CD4-positive, alpha-beta T cell treated with Interleukin-1 beta for 1 hour (primary cell): Measurements from ENCODE around the gene ARHGAP32.
A peak's percentile ranks its signal among the peaks of the same experiment; 100 is the strongest.
"Not testable (repeated sequence)": the region's sequence is repeated elsewhere in the genome, so short reads cannot be mapped to it uniquely, and the experiment has no call there.

Source experiments
- DNase-seq, 2 donors: peaks; one replicate each; pipeline ENCODE4 v3.0.0-alpha.2; 2020 to 2022

ARHGAP32 gene

DNA sequence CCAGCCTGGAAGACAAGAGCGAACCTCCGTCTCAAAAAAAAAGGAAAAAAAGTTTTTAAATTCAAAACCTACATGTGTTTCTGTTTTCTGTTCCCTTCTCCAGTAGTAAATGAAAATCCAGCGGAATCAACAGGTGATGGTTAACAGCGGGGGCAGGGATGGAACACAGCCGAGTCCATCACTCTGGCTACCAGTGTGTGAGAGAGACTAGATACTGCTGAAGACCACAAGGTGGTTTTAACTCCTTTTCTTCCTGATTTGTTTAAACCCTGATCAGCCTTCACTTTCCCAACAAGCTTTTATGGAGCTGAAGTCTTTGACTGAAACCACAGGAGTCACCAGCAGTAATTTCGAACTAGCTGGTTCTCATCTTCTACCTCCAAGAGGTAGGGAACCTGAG is 3.6 kb upstream of the ARHGAP32 start:
- DNase-seq = no peak

DNA sequence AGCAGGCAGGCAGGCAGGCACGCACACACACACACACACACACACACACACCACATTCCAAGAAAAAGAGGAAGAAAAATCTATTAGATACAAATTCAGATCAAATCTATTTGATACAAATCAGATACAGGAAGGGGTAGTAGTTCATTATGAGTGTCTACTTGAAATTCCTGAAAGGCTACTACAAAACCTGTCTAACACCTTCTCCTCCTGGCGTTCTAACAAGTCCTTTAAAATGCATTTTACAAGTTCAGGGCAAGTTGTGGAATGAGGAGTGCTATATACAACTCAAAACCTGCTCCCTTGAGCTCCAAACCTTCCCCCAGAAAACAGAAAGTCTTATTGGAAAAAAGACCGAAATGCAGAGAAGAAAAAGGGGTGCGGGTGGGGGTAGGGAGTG is 476 bp downstream of the ARHGAP32 start:
- DNase-seq = no peak

DNA sequence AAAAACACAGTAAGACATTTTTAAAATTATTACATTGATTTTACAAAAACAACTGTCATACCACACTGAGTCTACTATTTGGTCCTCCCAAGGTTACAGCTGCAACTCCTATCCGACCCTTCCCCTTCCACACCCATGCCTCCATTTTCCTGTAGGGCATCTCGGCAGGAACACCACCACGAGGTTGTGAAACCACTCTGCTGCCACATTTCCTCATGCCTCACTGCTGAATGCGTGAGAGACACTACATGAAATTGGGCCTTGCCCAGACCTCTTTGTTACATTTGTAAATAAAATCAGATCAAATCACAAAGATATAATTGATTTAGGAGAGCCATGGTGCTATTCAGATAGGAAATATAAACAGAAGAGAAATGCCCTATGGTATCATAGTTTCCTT is 2.0 kb downstream of the ARHGAP32 start:
- DNase-seq = no peak

- DNase-seq = no peak
Observed at GRCh38 chr11:129189646-129190045, 2.5 kb downstream of the ARHGAP32 start.

DNA sequence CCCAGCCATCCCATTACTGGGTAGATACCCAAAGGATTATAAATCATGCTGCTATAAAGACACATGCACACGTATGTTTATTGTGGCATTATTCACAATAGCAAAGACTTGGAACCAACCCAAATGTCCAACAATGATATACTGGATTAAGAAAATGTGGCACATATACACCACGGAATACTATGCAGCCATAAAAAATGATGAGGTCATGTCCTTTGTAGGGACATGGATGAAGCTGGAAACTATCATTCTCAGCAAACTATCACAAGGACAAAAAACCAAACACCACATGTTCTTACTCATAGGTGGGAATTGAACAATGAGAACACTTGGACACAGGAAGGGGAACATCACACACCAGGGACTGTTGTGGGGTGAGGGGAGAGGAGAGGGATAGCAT is 7.0 kb downstream of the ARHGAP32 start:
- not testable (repeated sequence) for DNase-seq

DNA sequence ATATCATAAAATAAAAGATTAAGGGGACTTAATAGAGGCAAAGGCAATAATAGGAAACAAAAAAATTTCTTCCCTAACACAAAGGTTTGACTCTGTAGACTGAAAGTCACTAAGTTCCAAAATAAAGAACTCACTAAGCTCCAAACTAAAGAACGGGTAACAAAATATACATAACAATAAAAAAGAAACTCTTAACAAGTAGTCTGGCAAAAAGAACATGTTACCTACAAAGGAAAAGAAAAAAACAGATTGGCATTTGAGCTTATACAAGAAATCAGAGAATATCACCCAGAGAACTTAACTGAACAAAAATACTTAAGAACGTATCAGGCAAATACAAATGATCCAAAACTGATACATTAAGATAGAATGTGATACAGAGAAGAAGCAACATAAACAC is 7.5 kb downstream of the ARHGAP32 start:
- no peak for DNase-seq

DNA sequence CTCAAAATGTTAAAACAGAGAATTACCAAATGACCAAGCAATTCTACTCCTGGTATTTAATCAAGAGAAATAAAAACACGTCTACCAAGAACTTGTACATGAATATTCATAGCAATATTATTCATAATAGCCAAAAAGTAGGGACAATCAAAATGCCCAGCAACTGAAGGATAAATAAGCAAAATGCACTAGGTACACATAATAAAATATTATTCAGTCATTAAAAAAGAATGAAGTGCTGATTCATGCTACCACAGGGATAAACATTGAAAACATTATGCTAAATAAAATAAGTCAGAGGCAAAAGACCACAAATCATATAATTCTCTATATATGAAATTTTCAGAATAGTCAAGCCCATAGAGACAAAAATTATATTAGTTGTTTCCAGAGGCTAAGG is 24.8 kb downstream of the ARHGAP32 start:
- DNase-seq = no peak

- DNase-seq = no peak
Observed at GRCh38 chr11:129163714-129164164, 28.4 kb downstream of the ARHGAP32 start.

DNA sequence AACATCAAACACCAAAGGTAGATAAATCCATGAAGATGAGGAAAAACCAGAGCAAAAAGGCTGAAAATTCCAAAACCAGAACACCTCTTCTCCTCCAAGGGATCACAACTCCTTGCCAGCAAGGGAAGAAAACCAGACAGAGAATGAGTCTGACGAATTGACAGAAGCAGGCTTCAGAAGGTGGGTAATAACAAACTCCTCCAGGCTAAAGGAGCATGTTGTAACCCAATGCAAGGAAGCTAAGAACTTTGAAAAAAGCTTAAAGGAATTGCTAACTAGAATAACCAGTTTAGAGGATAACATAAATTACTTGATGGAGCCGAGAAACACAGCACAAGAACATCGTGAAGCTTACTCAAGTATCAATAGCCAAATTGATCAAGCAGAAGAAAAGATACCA is 35.0 kb downstream of the ARHGAP32 start:
- DNase-seq = not testable (repeated sequence)

GRCh38 chr11:129155745-129156144 is 36.4 kb downstream of the ARHGAP32 start:
- no peak for DNase-seq

DNA sequence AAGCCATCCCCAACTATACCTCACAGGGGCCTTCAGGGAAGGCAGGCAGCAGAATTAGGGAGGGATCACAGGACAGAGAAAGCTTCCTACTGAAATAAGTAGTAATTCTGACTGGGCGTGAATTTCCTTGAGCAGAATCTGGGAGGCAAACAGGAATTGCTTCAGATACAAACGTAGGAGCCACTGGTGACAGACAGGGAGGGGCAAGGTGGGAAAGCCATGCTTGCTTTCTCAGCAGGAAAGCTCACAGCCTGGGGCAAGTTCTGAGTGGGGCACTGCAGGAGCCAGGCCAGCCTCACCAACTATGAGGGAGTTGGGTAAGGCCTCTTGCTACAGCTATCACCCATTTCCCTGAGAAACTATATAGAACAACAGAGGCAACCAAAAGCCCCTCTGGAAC is 43.6 kb downstream of the ARHGAP32 start:
- DNase-seq = no peak

DNA sequence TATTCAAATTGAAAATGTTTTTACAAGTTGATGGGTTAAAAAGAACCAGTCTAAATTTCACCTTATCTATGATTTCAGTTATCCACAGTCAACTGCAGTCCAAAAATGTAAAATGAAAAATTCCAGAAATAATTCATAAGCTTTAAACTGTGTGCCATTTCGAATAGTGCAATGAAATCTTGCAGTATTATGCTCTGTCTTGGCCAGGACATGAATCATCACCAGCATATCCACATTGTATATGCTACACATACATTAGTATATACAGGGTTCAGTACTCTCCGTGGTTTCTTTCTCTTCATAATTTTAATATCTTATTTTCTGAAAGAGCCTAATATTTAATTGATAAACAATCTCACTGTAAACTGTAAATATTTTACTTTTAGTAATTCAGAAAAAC is 45.9 kb downstream of the ARHGAP32 start:
- no peak for DNase-seq

DNA sequence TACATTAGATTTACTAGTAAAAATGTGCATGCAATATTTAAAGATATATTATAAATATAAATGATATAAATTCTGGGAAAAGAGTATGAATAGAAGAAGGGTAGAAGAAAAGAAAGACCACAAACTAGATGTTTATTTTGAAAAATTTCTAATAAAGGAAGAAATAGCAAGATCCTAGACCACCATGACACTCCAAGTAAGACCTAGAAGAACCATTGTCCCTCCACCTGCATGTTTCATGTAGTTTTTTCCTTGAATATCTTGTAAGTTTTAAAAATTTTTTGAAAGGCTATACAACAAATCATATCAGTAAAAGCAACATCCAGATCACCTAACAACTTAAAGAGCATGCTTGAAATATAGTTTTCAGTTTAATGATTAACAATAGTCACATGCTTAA is 46.8 kb downstream of the ARHGAP32 start:
- DNase-seq = no peak

GRCh38 chr11:129144256-129144655 is 47.9 kb downstream of the ARHGAP32 start:
- no peak for DNase-seq

GRCh38 chr11:129143335-129143734 is 48.8 kb downstream of the ARHGAP32 start:
- DNase-seq = no peak

GRCh38 chr11:129141748-129142523 is 50.2 kb downstream of the ARHGAP32 start:
- DNase-seq = no peak

- DNase-seq = no peak
Observed at GRCh38 chr11:129131316-129131715, 60.8 kb downstream of the ARHGAP32 start.

DNA sequence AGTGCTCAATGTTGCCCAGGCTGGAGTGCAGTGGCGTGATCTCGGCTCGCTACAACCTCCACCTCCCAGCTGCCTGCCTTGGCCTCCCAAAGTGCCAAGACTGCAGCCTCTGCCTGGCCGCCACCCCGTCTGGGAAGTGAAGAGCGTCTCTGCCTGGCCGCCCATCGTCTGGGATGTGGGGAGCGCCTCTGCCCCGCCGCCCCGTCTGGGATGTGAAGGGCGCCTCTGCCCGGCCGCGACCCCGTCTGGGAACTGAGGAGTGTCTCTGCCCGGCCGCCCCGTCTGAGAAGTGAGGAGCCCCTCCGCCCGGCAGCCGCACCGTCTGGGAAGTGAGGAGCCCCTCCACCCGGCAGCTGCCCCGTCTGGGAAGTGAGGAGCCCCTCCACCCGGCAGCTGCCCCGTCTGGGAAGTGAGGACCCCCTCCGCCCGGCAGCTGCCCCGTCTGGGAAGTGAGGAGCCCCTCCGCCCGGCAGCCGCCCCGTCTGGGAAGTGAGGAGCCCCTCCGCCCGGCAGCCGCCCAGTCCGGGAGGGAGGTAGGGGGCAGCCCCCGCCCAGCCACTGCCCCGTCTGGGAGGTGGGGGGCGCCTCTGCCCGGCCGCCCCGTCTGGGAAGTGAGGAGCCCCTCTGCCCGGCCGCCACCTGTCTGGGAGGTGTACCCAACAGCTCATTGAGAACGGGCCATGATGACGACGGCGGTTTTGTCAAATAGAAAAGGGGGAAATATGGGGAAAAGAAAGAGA is 63.1 kb downstream of the ARHGAP32 start:
- DNase-seq = not testable (repeated sequence)

GRCh38 chr11:129119036-129119435 is 73.1 kb downstream of the ARHGAP32 start:
- no peak for DNase-seq

DNA sequence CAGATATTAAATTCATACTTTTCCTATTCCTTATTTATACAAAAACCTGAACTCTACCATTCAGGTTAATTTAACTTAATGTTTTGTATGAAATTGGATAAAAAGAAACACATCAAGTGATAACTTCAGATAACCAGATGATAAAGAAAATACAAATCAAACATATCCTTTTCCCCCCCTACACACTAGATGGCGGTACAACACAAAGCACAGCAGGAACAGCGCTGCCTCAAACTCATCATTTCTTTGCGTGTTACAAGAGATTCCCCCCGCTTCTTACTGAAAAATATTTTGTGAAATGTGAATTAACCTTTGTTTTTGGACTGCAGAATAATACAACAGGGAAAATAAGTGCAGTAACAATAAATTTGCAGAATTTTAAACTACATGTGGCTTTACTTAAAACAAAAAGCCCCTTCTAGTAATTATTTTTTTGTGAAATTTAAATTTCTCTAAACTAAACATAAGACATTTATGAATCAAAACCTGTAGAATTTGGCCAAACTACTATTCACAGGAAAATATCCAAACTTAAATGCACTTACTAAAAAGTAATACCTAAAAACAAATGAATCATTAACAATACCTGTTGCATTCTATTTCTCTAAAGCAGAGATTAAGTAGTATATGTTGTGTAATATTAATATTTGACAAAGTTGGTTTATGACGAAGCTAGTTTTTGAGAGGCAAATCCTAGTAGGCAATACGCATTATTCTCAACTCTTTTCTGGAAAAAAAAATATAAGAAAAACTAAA is 74.4 kb downstream of the ARHGAP32 start:
- peak; percentile 33 to 59 for DNase-seq

- no peak for DNase-seq
Observed at GRCh38 chr11:129115652-129116586, 76.2 kb downstream of the ARHGAP32 start.

DNA sequence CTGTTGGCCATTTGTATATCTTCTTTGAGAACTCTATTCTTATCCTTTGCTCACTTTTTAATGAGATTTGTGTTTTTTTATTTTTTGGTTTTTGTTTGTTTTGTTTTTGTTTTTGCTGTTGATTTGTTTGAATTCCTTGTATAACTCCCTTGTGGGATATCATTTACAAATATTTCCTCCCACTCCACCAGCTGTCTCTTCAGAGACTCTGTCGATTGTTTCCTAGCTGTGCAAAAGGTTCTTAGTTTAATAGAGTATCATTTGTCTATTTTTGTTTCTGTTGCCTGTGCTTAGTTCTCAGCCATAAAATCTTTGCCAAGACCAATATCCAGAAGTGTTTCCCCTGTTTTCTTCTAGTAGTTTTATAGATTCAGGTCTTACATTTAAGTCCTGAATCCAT is 82.4 kb downstream of the ARHGAP32 start:
- DNase-seq = no peak
